Glomerular endothelial cell (primary cell): Measurements from ENCODE around the gene ZNF460. TPM values are rescaled to one million over a fixed set of nuclear protein-coding genes. Genes with fewer than 3 reads are reported as not detected.

Experiments
- DNase-seq: peaks from one replicate; pipeline ENCODE4 v3.0.0-alpha.2; 2011; ENCODE audit warnings: low read depth, low spot score; ENCODE audit errors: extremely low read depth
- total RNA-seq: library from RNA; depleted of rRNA; stranded (reverse); fragments of >200 nt; gene quantifications from 2 replicates; pipeline ENCODE4 v1.2.3, GENCODE V29; 2015

The ZNF460 gene
- total RNA-seq, 1 donor from 2014 or later: 57.5 TPM

- DNase-seq: peak; percentile 78
Observed at GRCh38 chr19:57279418-57280164, 694 bp upstream of the ZNF460 start.

GRCh38 chr19:57280962-57281400 lies 696 bp downstream of the ZNF460 start:
- no peak for DNase-seq

DNA sequence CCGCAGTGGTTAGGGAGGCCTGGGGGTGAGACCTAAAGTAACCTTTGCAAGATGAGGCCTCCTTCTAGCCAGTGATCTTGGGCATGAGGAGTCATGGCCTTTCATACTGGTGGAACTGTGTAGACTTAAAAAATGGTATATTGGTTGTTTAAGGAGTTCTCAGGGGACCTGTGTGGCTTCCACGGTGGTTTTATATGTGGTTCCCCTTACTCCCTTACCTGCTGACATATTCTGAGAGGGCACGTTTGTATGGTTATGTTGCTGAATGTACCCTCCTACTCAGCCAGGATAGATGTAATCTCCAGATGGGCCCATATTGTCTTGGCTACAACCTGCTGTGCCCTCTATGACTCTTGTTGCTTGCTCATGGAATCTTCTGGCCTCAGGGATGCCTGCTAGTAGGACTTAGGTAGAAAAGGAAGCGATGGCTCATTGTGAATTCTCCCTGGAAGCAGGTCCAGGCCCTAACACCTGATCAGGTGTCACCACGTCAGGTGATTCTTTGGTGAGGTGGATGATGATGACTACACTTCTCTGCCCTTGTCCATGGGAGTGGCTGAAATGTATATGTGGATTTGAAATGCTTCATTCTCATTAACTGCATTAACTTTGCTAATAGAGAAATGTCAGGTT lies 1.8 kb downstream of the ZNF460 start:
- DNase-seq: no peak

DNA sequence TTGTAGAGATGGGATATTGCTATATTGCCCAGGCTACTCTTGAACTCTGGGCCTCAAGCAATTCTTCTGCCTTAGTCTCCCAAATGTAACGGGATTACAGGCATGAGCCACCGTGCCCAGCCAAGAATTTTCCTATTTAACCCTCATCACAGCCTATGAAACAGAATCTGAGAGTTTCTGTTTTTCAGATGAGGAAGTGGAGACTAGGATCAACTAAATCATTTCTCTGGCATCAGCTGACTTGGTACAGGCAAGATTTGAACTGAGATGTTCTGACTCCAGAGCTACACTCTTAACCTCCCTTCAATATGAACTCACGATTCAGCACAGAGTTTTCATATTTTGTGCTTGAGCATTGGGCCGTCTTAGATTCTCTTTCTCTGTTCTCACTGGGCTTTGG lies 8.1 kb downstream of the ZNF460 start:
- DNase-seq: no peak

GRCh38 chr19:57290970-57291369 lies 10.7 kb downstream of the ZNF460 start:
- no peak for DNase-seq

- DNase-seq: no peak
Observed at GRCh38 chr19:57292547-57292946, 12.3 kb downstream of the ZNF460 start.

DNA sequence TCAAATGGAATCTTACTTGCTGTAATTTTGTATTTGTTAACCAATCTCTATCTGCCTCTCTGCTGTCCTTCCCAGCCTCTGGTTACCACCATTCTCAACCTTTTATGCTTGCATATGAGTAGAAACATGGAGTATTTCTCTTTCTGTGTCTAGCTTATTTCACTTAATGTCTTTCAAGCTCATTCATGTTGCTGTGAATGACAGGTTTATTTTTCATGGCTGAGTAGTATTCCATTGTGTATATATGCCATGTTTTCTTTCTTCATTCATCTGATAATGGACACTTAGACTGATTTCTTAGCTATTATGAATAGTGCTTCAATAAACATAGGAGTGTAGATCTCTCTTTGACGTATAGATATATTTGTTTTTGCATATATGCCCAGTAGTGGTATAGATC lies 13.4 kb downstream of the ZNF460 start:
- DNase-seq: no peak

- no peak for DNase-seq
Observed at GRCh38 chr19:57302020-57302465, 21.8 kb downstream of the ZNF460 start.

GRCh38 chr19:57302727-57303401 lies 22.6 kb downstream of the ZNF460 start:
- no peak for DNase-seq

- no peak for DNase-seq
Observed at GRCh38 chr19:57305056-57305455, 24.8 kb downstream of the ZNF460 start.

DNA sequence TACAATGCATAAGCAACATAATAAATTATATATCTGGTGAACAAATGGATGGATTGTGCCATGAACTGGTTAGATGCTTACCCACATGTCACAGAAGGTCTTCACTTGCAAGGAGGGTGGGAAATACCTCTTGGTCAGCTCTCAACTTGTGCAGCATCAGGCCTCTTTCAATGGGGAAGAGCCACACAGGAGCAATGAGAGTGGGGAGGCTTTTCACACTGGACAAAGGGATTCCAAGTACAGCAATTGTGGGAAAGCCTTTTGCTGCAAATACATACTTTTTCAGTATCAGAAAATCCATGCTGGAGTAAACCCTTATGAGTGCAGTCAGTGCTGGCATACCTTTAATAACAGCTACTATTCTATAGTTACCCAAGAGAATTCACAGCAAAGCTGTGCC lies 28.2 kb downstream of the ZNF460 start:
- no peak for DNase-seq

- no peak for DNase-seq
Observed at GRCh38 chr19:57310792-57311191, 30.5 kb downstream of the ZNF460 start.

DNA sequence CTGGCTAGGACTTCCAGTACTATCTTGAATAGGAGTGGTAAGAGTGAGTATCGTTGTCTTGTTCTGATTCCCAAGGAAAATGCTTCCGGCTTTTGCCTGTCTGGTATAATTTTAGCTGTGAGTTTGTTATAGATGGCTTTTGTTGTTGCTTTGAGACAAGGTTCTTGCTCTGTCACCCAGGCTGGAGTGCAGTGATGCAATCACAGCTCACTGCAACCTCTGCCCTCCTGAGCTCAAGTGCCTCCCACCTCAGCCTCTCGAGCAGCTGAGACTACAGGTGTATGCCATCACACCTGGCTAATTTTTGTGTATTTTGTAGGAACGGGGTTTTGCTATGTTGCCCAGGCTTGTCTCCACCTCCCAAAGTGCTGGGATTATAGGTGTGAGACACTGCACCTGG lies 33.9 kb downstream of the ZNF460 start:
- DNase-seq: no peak

DNA sequence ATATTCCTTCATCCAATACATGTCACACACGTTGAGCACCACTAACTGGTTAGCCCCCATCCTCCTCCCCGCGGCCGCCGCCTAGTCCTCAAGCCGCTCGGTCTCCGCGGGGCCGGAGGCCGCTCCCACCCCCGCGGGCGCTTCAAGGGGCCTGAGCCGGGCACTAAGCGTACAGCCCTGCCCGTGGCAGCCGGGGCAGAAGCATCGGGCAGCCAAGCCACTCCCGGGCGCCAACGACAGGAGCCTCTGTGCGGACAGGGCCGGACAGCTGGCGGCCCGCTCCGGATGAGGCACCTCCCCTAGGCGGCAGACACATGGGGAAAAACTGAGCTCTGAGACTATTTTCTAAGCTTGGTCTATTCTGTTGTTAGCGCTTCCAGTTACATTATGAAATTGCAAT lies 37.2 kb downstream of the ZNF460 start:
- no peak for DNase-seq

DNA sequence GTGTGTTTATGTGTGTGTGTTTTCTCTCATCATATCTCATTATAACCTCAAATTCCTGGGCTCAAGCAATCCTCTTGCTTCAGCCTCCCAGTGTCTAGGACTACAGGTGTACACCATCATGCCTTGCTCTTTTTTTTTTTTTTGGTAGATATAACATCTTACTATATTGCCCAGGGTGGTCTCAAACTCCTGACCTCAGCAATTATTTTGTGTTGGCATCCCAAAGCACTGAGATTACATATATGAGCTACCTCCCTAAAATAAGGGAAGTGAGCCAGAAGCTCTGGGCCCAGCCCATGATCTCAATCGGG lies 39.5 kb downstream of the ZNF460 start:
- no peak for DNase-seq

DNA sequence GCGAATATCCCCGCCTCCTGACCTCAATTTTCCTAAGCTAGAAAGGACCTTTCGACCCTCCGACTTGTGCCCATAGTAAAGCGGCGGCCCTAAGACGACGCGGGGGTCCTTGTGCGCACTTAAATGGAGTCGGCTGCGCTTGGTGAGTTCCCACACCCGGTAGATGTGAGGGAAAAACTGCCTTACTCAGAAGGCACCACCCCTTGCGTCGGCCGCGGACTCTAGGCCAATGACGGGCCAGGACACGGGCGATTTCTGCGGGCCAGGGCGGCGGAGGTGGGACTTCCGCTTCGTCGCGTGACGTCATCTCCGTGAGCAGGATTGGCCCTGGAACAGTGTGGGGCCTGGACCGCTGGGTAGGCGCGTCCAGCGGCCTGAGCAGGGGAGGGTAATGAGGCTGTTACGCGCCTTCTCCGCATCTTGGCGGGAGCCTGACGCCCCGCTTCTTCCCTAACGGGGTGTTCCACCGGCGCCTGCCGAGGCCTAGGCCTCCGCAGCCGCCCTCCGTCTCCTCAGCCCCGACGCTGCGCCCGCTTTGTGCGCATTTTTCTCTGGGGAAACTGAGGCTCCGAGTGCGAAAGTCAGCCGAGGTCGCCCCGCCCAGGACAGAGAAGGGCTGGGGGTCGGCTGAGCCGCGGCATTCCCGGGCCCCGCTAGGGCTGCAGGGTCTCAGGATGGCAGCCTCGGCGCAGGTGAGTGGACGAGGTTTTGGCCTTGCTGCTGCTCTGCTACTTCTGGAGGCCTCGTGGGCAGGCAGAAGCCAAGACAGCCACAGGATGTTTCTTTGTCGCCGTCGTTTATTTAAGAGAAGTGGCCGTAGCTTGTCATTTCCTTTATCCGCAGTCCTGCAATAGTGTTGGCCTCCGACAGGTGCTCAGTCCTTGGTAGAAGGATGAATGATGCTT lies 40.1 kb downstream of the ZNF460 start, which contains the start of gene ZNF543:
Gene ZNF543, plus strand, starts transcription at position 293 of the 905 bp plus-strand sequence. Its CDS starts 382 bp downstream, at position 675.
- peak; percentile 75 for DNase-seq

DNA sequence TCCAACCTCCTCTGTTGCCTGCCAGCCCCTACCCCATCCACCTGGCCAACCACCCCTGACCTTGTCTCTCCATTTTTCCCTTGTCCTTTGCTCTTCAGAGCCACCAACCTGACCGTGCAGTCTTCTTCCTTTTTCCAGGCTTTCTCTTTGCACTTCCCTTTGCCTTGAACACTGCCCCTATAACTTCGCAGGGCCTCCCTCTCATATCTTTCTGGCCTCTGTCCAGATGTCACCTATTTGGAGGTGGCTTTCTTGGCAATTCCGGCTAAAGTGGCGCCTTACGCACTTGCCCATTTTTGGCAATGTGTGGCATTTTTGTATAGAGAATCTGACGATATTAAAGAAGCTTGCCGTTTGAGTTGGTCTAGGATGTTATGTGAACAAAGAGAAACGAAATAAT lies 40.8 kb downstream of the ZNF460 start:
- no peak for DNase-seq

GRCh38 chr19:57321751-57322150 lies 41.5 kb downstream of the ZNF460 start:
- no peak for DNase-seq

DNA sequence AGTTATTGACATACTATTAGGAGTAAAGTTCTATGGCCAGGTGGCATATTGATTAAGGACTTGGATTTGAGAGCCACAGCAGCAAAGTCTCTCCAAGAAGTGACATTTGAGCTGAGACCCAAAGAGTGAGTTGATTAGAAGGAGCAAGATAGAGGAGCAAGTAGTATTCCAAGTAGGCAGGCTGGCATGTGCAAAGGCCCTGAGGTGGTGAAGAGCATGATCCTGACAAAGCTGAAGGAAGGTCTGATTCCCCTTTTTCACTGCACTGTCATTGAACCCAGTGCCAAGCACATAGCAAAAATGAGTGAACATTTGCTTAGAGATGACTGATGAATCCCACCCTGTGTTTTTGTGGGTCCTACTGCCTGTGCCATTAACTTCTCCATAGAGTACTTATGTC lies 44.7 kb downstream of the ZNF460 start:
- no peak for DNase-seq

- no peak for DNase-seq
Observed at GRCh38 chr19:57327993-57328392, 47.7 kb downstream of the ZNF460 start.

GRCh38 chr19:57334191-57334590 lies 53.9 kb downstream of the ZNF460 start:
- DNase-seq: no peak
